Muscle of back (tissue), 11 donors: Measurements from ENCODE around the gene COL3A1. TPM values are rescaled to one million over a fixed set of nuclear protein-coding genes. Genes with fewer than 3 reads are reported as not detected.

Experiments
- DNase-seq, 3 donors: peaks; one replicate each; pipeline versions ENCODE4 v3.0.0 to v3.0.0-alpha.2; 2013
- polyA plus RNA-seq, 10 donors: library from polyadenylated mRNA; unstranded; fragments of 120-200 nt; gene quantifications; one replicate each; pipeline ENCODE4 v1.2.1, GENCODE V29; 2013; ENCODE audit not compliant: insufficient read length in 10 of 10

COL3A1 gene
- polyA plus RNA-seq, 10 donors: 5,641 to 11,027 (median 7,479) TPM

GRCh38 chr2:188970211-188970610 lies 4.0 kb upstream of the COL3A1 start:
- peak in 2 of 3 donors; percentile 30 to 75 for DNase-seq

- DNase-seq: peak in 2 of 3 donors; percentile 82 to 90
These were observed 2.7 kb upstream of the COL3A1 start for GRCh38 chr2:188971432-188971861.

- DNase-seq: no peak
These were observed 532 bp upstream of the COL3A1 start for GRCh38 chr2:188973641-188974040.

- peak; percentile 91 to 97 (median 96) for DNase-seq
These were observed 1.4 kb downstream of the COL3A1 start for GRCh38 chr2:188975497-188976102.

- DNase-seq: peak in 2 of 3 donors; percentile 75 to 90
These were observed 2.5 kb downstream of the COL3A1 start for GRCh38 chr2:188976545-188977268.

GRCh38 chr2:188977317-188977716 lies 3.1 kb downstream of the COL3A1 start:
- peak in 2 of 3 donors; percentile 35 to 73 for DNase-seq

- peak in 2 of 3 donors; percentile 87 to 89 for DNase-seq
These were observed 4.3 kb downstream of the COL3A1 start for GRCh38 chr2:188978291-188979081.

- DNase-seq: peak in 1 of 3 donors; percentile 84
These were observed 5.3 kb downstream of the COL3A1 start for GRCh38 chr2:188979187-188980114.

- peak in 2 of 3 donors; percentile 76 to 84 for DNase-seq
These were observed 9.4 kb downstream of the COL3A1 start for GRCh38 chr2:188983427-188984064.

- DNase-seq: peak in 2 of 3 donors; percentile 76 to 82
These were observed 9.9 kb downstream of the COL3A1 start for GRCh38 chr2:188984065-188984491.

GRCh38 chr2:188984680-188985079 lies 10.5 kb downstream of the COL3A1 start:
- DNase-seq: peak in 2 of 3 donors; percentile 91

- DNase-seq: peak in 1 of 3 donors; percentile 65
These were observed 12.7 kb downstream of the COL3A1 start for GRCh38 chr2:188986839-188987238.

GRCh38 chr2:188993247-188993646 lies 19.1 kb downstream of the COL3A1 start:
- DNase-seq: no peak

GRCh38 chr2:188997263-188997662 lies 23.1 kb downstream of the COL3A1 start:
- peak in 1 of 3 donors; percentile 74 for DNase-seq

GRCh38 chr2:189000221-189000620 lies 26.0 kb downstream of the COL3A1 start:
- no peak for DNase-seq

GRCh38 chr2:189002079-189002478 lies 27.9 kb downstream of the COL3A1 start:
- no peak for DNase-seq

- no peak for DNase-seq
These were observed 34.5 kb downstream of the COL3A1 start for GRCh38 chr2:189008555-189009262.

- DNase-seq: no peak
These were observed 36.4 kb downstream of the COL3A1 start for GRCh38 chr2:189010536-189010935.

GRCh38 chr2:189012351-189012750 lies 38.2 kb downstream of the COL3A1 start:
- DNase-seq: peak in 1 of 3 donors; percentile 61

GRCh38 chr2:189013031-189013430 lies 38.9 kb downstream of the COL3A1 start:
- peak in 1 of 3 donors; percentile 65 for DNase-seq
